Ovary (tissue), 9 donors: ENCODE results near the gene ATXN1. TPM values are rescaled to one million over a fixed set of nuclear protein-coding genes. Genes with fewer than 3 reads are reported as not detected.

ENCODE experiments used
- DNase-seq, 5 donors: peaks; one replicate each; pipeline ENCODE4 v3.0.0-alpha.2; 2019 to 2020
- H3K27ac ChIP-seq, 2 donors: fragments of 200-600 bp; one replicate each; pipeline versions ENCODE4 v1.5.1 to v1.8.0; 2019 to 2022
- H3K27me3 ChIP-seq: fragments of 200-600 bp; one replicate; pipeline ENCODE4 v1.8.0; 2022
- H3K36me3 ChIP-seq: fragments of 200-600 bp; sonication (generic); one replicate; pipeline ENCODE4 v1.5.1; 2019
- H3K4me1 ChIP-seq: one replicate; pipeline ENCODE4 v1.8.1; 2013; ENCODE audit warnings: mild to moderate bottlenecking, moderate library complexity; ENCODE audit not compliant: insufficient read depth
- H3K4me3 ChIP-seq: fragments of 200-600 bp; sonication (generic); one replicate; pipeline ENCODE4 v1.5.1; 2017
- H3K9me3 ChIP-seq, 2 donors: fragments of 200-600 bp in 1 of 2; sonication (generic) in 1 of 2; one replicate each; pipeline versions ENCODE4 v1.5.1 to v1.8.1; 2013 to 2019; ENCODE audit warnings: mild to moderate bottlenecking in 1 of 2, moderate library complexity in 1 of 2
- EP300 ChIP-seq: sonication (generic); formaldehyde crosslinking; IDR thresholded peaks from one replicate; pipeline ENCODE4 v1.6.1; 2017; ENCODE audit warnings: antibody characterized with exemption
- POLR2A ChIP-seq: fragments of 450-650 bp; IDR thresholded peaks from one replicate; pipeline ENCODE4 v1.6.1; 2017; ENCODE audit warnings: antibody characterized with exemption, mild to moderate bottlenecking, moderate library complexity
- WGBS, 3 donors: extraction: QIAGEN DNeasy Blood & Tissue Kit in 1 of 3; methylation state at CpG; one replicate each; pipeline versions ENCODE4 v1.1.5 to v1.1.7; 2013 to 2017; 5-methylcytosine and 5-hydroxymethylcytosine counted together
- intact Hi-C, 4 donors: fragments of 100-400 bp; cut with DNase I; formaldehyde crosslinking; loops; one replicate each; pipeline versions ENCODE4 v1.11.0 to v1.15.1; 2022 to 2023
- polyA plus RNA-seq, 2 donors: library from polyadenylated mRNA; stranded (reverse); fragments of 200-250 nt in 1 of 2; fragments of 350-450 nt in 1 of 2; fragmentation: Illumina TruSeq in 1 of 2; extraction: RNeasy Lipid Tissue Mini Kit (QIAGEN cat#74804) in 1 of 2; gene quantifications; one replicate each; pipeline ENCODE4 v1.2.3, GENCODE V29; 2013 to 2014
- total RNA-seq, 7 donors: library from RNA; depleted of rRNA in 2 of 7; stranded (reverse); fragments of >200 nt in 2 of 7; fragmentation: NEBNext Ultra II Directional in 3 of 7; extraction: Animal tissue kit (Norgen Biotek cat#: 25700) in 3 of 7; gene quantifications; one replicate each; pipeline versions ENCODE4 v1.1.0 to v1.2.4, GENCODE V29; 2016 to 2023
- TF ChIP-seq, protein P1 (sequence below), 3 donors: fragments of 450-650 bp in 2 of 3; fragments of 200-600 bp in 1 of 3; IDR thresholded peaks; one replicate each; pipeline versions ENCODE4 v1.5.1 to v1.8.0; 2016 to 2022; ENCODE audit warnings: antibody characterized with exemption in 3 of 3, mild to moderate bottlenecking in 1 of 3
- donor health status: DM: no; HTN: no; CAD: no; lungs with moderate emphysema.
- donor health status: DM: no; HTN: no; CAD: no.
- donor health status: Bipolar disorder and iron deficiency.
- donor health status: DM: yes; HTN: yes; CAD: no.
- donor health status: DM: no; HTN: no; CAD: no.
- donor health status: DM: yes; HTN: yes; CAD: no.

The ATXN1 gene
- total and polyA plus RNA-seq, 9 donors, result 7.3 to 38.2 (median 30.4) TPM

- Histone ChIP-seq H3K4me3 (no peak overlapping the region), H3K9me3 (no peaks in the 10 kb centered on the region), H3K36me3 (no peaks in the 10 kb centered on the region), H3K4me1 (no peaks in the 10 kb centered on the region), H3K27me3 (no peaks in the 10 kb centered on the region), H3K27ac (no peak overlapping the region)
- WGBS, 3 donors, result 83 to 96% (median 85%) methylated on average over 1 of the region's 1 CpG
- TF ChIP-seq EP300 (no peak), POLR2A (no peak)
- TF ChIP-seq, protein P1, sequence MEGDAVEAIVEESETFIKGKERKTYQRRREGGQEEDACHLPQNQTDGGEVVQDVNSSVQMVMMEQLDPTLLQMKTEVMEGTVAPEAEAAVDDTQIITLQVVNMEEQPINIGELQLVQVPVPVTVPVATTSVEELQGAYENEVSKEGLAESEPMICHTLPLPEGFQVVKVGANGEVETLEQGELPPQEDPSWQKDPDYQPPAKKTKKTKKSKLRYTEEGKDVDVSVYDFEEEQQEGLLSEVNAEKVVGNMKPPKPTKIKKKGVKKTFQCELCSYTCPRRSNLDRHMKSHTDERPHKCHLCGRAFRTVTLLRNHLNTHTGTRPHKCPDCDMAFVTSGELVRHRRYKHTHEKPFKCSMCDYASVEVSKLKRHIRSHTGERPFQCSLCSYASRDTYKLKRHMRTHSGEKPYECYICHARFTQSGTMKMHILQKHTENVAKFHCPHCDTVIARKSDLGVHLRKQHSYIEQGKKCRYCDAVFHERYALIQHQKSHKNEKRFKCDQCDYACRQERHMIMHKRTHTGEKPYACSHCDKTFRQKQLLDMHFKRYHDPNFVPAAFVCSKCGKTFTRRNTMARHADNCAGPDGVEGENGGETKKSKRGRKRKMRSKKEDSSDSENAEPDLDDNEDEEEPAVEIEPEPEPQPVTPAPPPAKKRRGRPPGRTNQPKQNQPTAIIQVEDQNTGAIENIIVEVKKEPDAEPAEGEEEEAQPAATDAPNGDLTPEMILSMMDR (IDR thresholded peaks at IDR 0.05), result no peak
- intact Hi-C loops, result no loop called here
- no peak for DNase-seq
Observed at GRCh38 chr6:16654701-16655100, 106.6 kb downstream of the ATXN1 start.

GRCh38 chr6:16653226-16653625, 108.0 kb downstream of the ATXN1 start:
- no peaks in the 10 kb centered on the region for H3K27me3 ChIP-seq
- H3K9me3 ChIP-seq, result no peaks in the 10 kb centered on the region
- WGBS, 3 donors, result 96 to 97% (median 97%) methylated on average over 7 of the region's 7 CpGs
- intact Hi-C loops, result no loop called here
- no peak overlapping the region for H3K27ac ChIP-seq
- no peak overlapping the region for H3K4me3 ChIP-seq
- no peaks in the 10 kb centered on the region for H3K4me1 ChIP-seq
- no peaks in the 10 kb centered on the region for H3K36me3 ChIP-seq
- TF ChIP-seq EP300 (no peak), POLR2A (no peak)
- TF ChIP-seq, protein P1 (IDR thresholded peaks at IDR 0.05), result no peak
- DNase-seq, result no peak

- DNase-seq, result no peak
- Histone ChIP-seq H3K4me3 (no peak overlapping the region), H3K9me3 (no peaks in the 10 kb centered on the region), H3K27me3 (no peaks in the 10 kb centered on the region), H3K27ac (no peak overlapping the region), H3K36me3 (no peaks in the 10 kb centered on the region), H3K4me1 (no peaks in the 10 kb centered on the region)
- intact Hi-C loops, result no loop called here
- TF ChIP-seq EP300 (no peak), POLR2A (no peak)
- TF ChIP-seq, protein P1 (IDR thresholded peaks at IDR 0.05), result no peak
- WGBS, 3 donors, result 83 to 90% (median 88%) methylated on average over 6 of the region's 6 CpGs
Observed at GRCh38 chr6:16651871-16652270, 109.4 kb downstream of the ATXN1 start.

- no peaks in the 10 kb centered on the region for H3K36me3 ChIP-seq
- 70 to 72% (median 71%) methylated on average over 5 of the region's 5 CpGs for WGBS, 3 donors
- H3K27me3 ChIP-seq, result no peaks in the 10 kb centered on the region
- H3K4me1 ChIP-seq, result no peaks in the 10 kb centered on the region
- TF ChIP-seq EP300 (no peak), POLR2A (no peak)
- TF ChIP-seq, protein P1 (IDR thresholded peaks at IDR 0.05), result no peak
- H3K27ac ChIP-seq, result no peak overlapping the region
- DNase-seq, result no peak
- H3K9me3 ChIP-seq, result no peaks in the 10 kb centered on the region
- intact Hi-C loops, result no loop called here
- no peak overlapping the region for H3K4me3 ChIP-seq
Observed at GRCh38 chr6:16649890-16650289, 111.4 kb downstream of the ATXN1 start.
